ENCODE data around the gene SCN8A. TPM values are rescaled to one million over a fixed set of nuclear protein-coding genes. Genes with fewer than 3 reads are reported as not detected.
A peak's percentile ranks its signal among the peaks of the same experiment; 100 is the strongest.

The SCN8A gene
- polyA plus RNA-seq, 5 donors: 1.1 to 1.4 (median 1.4) TPM

GRCh38 chr12:51717326-51717925 is 126.4 kb downstream of the SCN8A start:
- no peak for DNase-seq

GRCh38 chr12:51721282-51721940 is 130.4 kb downstream of the SCN8A start:
- DNase-seq: peak; percentile 6 to 8

- DNase-seq: no peak
Measured at GRCh38 chr12:51722431-51722830, 131.4 kb downstream of the SCN8A start.

- no peak for DNase-seq
Measured at GRCh38 chr12:51726161-51726560, 135.1 kb downstream of the SCN8A start.

GRCh38 chr12:51726931-51727330 is 135.9 kb downstream of the SCN8A start:
- no peak for DNase-seq

- no peak for DNase-seq
Measured at GRCh38 chr12:51729331-51729730, 138.3 kb downstream of the SCN8A start.

GRCh38 chr12:51730745-51731144 is 139.7 kb downstream of the SCN8A start:
- no peak for DNase-seq

- no peak for DNase-seq
Measured at GRCh38 chr12:51740536-51740935, 149.5 kb downstream of the SCN8A start.

GRCh38 chr12:51744235-51744634 is 153.2 kb downstream of the SCN8A start:
- DNase-seq: no peak

- DNase-seq: no peak
Measured at GRCh38 chr12:51744957-51745356, 153.9 kb downstream of the SCN8A start.

- no peak for DNase-seq
Measured at GRCh38 chr12:51746416-51746815, 155.4 kb downstream of the SCN8A start.

- no peak for DNase-seq
Measured at GRCh38 chr12:51748235-51748634, 157.2 kb downstream of the SCN8A start.

- no peak for DNase-seq
Measured at GRCh38 chr12:51749206-51749985, 158.4 kb downstream of the SCN8A start.

GRCh38 chr12:51749986-51750317 is 158.9 kb downstream of the SCN8A start:
- DNase-seq: no peak

- peak; percentile 42 to 46 for DNase-seq
Measured at GRCh38 chr12:51751661-51752060, 160.6 kb downstream of the SCN8A start.

GRCh38 chr12:51752234-51752889 is 161.3 kb downstream of the SCN8A start:
- DNase-seq: peak; percentile 60 to 76

- DNase-seq: no peak
Measured at GRCh38 chr12:51753980-51754675, 163.1 kb downstream of the SCN8A start.

- no peak for DNase-seq
Measured at GRCh38 chr12:51755251-51755650, 164.2 kb downstream of the SCN8A start.

GRCh38 chr12:51759175-51759574 is 168.1 kb downstream of the SCN8A start:
- no peak for DNase-seq

- no peak for DNase-seq
Measured at GRCh38 chr12:51759695-51760094, 168.7 kb downstream of the SCN8A start.

GRCh38 chr12:51760231-51760630 is 169.2 kb downstream of the SCN8A start:
- no peak for DNase-seq

- no peak for DNase-seq
Measured at GRCh38 chr12:51763743-51764142, 172.7 kb downstream of the SCN8A start.

Data from right lung (tissue), 5 donors.